Effector CD4-positive, alpha-beta T cell (primary cell): ENCODE results near the gene SLC25A19.

ENCODE experiments used
- DNase-seq: peaks from one replicate; pipeline ENCODE4 v3.0.0-alpha.2; 2020

SLC25A19 gene

DNA sequence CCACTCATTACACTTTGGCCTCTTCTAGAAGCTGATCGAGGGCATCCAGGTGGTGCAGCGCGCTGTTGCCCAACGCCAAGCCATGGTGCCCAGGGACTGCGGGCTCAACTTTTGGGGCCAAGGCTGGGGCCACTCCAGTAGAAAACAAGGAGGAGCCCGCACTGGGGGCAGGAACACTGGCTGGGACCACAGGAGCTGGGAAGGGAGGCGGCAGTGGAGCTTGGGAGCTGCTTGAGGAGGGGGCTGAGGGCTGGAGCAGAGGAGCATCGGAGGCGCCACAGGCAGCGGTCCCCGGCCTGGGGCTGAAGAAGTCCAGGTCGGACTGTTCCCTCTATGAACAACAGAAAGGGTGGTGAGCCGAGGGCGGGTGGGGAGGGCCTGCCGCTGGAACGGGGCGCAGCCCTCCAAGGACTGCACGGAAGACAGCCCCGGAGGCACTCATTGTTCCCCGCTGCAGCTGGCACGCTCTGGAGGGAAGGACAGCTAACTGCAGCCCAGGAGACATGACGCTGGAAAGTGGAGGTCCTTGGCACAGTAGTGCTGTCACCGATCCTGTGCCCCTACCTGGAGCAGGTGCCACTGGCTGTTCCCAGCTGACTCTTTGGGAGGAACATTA, 49.3 kb downstream of the SLC25A19 start:
- DNase-seq = no peak

DNA sequence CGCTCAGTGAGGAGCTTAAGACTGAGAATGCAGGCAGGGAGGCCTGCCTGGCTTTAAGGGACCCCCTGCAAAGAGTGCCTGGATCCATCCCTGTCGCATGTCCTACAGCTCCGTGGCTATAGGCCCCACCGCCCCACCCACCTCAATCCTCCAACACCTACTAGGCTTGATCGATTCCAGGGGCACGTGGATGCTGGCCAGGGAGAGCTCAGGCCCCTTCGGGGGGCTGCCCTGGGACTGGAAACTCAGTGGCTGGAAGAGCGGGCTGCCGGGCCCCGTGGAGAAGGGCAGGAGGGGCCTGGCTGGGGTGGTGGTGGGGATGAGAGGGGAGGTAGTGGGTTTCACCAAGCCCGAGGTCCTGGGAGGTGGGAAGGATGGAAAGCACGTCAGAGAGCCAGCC, 50.0 kb downstream of the SLC25A19 start:
- no peak for DNase-seq

DNA sequence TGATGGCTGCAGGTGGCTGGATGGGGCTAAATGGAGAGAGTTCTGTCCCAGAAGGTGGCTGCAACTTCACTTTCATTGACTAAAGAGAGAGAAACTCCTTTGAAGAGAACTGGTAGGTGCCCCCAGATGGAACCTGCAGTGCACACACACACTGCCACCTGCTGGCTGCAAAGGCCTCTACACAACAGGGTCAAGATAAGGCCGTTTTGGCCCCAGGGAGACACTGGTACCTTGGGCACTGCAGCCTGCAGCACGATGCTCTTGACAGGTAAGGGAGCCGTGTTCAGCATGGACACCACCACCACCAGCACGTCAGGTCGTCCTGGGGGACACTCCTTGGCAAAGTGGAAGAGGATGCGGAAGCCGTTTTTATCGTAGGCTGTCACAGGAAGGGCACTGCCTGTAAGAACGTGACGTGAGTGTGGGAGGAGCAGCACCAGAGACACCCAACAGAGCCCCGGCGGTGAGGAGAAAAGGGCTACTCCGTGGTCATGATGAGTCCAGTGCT, 50.5 kb downstream of the SLC25A19 start:
- DNase-seq = peak; percentile 50

DNA sequence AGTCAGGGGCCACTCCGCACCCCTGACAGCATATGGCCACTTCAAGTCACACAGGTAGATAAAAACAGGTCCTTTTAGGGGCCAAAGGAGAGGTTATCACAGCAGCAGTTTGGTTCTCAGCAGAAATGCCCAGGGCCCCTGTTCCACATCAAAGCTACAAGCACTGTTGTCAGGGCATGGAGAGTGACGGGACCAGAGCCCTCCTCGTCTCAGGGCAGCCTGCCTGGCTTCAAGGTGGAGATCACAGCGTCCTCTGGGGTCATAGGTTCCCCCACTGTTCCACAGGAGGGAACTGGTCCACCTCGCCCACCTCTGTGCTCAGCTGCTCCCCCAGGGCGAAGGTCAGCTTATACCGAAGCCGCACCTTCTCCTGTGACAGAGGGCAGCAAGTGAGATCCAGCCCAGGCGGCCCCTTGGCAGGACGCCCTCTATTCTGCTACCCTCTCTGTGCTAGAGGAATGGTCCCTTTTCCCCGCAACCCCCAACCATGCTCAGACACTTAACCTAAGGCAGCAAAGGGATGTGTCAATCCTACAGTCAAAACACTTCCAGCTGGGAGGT, 51.1 kb downstream of the SLC25A19 start:
- DNase-seq = no peak

DNA sequence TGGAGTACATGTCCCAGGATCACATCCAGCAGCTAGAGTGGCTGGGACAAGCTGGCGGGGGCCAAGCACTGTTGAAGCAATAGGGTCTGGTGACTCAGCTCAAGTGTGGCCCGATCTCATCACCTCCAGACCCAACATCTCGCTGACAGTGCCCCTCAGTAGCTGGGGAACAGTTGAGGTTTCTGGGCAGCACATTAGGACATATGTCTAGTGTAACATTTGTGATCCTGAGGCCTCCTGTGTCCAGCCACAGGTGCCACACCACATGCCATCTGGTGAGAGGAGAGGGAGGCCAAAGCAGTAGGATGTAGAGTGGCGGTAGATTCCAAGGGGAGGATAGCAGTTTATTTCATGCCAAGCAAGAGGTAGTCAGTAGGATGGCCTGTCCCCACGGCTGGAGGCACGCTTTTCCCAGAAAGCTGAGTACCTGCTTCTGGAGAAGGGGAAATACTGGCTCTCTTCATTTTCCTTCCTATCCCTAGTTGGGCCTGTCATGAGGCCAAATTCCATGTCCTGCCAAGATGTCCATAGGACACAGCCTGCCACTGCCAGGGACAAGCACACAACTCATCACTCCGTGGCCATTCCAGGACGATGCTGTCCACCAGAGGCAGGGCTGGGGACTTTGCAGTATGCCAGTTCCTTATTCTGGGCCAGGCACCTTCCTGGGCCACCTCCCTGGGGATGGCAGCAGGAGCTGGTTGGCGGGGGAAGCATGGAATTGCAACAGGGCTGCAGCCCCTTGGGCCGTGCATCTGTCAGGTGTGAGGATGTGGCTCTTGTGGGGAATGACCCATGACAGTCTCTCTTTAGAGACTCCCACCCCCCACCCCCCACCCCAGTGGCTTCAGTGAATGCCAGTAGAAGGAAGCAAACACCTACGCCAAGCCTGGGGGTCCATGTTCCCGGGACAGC, 51.9 kb downstream of the SLC25A19 start:
- no peak for DNase-seq

DNA sequence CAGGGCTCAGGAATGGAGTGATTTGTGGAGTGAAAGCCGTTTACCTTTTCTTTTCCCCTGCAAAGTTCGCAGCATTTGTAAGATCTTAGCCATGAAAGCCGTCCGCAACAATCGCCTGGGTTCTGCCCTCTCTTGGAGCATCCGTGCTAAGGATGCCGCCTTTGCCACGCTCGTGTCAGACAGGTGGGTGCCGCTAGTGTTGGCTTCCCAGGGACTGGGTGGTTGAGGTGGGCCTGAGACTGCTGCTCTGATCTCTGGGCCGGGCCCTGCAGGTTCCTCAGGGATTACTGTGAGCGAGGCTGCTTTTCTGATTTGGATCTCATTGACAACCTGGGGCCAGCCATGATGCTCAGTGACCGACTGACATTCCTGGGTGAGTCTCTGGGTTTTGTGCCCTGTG, 56.4 kb downstream of the SLC25A19 start:
- no peak for DNase-seq

DNA sequence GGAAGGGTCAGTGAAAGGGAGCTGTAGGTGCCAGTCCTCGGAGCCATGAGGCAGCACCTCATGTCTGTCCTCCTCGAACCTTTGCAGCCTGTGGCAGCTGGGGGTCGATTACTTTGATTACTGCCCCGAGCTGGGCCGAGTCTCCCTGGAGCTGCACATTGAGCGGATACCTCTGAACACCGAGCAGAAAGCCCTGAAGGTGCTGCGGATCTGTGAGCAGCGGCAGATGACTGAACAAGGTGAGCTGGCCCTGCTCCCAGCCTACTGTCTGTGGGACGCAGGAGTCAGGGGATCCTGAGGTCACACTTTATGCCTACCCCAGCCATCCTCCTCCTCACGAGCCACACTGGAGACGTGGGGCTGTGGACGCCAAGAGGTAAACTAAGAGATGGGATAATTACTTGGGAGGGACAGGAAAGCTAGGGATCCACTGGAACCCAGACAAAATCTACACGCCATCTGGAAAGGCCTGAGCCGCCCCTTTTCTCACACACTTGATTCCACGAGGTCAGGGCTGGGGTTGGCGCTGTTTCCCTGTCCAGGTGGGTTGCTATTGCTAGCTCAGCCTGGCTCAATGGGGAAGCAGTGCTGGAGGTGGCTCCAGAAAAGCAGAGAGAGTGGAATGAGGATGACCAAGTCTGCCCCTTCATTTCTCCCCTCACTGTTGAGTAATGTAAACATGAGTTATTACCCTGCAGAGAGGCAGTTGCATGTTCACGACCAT, 57.3 kb downstream of the SLC25A19 start:
- no peak for DNase-seq

DNA sequence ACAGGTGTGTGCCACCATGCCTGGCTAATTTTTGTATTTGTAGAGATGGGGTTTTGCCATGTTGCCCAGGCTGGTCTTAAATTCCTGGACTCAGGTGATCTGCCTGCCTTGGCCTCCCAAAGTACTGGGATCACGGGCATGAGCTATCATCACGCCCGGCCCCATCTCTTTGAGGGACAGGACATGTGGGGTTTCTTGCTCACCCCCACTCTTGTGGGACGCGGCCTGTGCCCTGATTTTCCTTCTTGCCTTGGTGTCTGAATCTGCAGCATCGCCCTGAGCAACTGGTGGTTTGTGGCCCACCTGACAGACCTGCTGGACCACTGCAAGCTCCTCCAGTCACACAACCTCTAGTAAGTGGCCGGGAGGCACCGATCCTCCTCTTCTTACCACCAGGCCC, 58.2 kb downstream of the SLC25A19 start:
- no peak for DNase-seq

DNA sequence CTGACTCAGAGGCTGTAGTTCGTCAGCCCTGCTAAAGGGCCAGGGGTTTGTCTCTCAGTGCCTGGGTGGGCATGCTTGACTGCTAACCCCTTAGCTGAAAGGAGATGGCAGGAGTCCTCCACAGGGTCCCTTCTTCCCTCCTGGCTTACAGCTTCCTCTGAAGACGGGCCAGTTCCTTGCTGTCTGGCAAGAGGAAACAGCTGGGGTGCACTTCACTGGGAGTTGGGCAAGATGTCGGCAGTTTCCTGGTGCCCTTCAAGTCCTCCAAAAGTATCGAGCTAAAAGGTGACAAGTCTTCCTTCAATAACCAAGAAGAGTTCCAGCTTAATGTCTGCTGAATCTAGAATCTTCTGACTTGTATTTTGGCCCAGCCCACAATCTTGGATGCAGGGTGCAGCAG, 60.4 kb downstream of the SLC25A19 start:
- DNase-seq = no peak

DNA sequence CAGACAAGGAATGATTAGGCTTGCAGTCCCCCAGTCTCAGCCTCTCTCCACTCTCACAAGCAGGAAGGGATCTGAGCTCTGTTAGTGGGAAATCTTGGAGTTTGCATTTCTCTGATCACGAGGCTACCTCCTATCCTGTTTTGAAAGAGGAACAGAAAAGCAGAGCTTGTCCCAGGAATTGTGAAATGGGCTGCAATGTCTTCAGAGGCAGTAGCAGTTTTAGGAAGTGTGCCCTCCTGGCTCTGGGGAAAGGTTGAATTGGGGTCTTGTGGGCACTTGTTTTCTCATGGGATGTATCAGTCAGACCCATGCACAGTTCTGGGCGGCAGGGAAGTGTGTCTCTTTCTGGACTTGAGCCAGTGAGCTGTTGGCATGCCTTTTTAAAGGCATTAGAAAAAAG, 60.9 kb downstream of the SLC25A19 start:
- no peak for DNase-seq

DNA sequence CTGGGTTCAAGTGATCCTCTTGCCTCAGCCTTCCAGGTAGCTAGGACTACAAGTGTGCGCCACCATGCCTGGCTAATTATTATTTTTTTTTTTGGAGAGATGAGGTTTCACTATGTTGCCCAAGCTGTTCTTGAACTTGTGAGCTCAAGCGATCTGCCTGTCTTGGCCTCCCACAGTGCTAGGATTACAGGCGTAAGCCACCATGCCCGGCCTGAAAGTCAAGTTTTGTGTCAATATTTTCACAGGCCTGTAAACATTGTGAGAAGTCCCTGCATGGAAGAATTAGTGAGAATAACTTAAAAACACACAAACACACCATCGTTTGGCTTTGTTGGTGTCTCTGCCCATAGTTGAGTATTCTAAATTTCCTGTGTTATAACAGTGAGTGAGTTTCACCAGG, 61.5 kb downstream of the SLC25A19 start:
- DNase-seq = no peak

DNA sequence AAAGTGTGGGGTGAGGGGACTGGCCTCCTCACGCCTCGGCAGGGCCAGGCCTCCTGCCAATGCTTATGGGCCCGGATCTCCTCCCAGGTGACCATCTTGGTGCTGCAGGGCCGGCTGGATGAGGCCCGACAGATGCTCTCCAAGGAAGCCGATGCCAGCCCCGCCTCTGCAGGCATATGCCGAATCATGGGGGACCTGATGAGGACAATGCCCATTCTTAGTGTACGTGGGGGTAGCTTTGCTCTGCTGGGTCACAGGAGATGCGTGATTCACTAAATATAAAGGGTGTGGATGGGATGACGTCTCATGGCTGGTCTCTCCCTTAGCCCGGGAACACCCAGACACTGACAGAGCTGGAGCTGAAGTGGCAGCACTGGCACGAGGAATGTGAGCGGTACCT, 64.2 kb downstream of the SLC25A19 start:
- no peak for DNase-seq
